Measurements from ENCODE around the gene DBN1.
"Not testable (repeated sequence)": the region's sequence is repeated elsewhere in the genome, so short reads cannot be mapped to it uniquely, and the experiment has no call there.

DBN1 gene

GRCh38 chr5:177490992-177491391 is 17.6 kb upstream of the DBN1 start:
- no peak for DNase-seq

- DNase-seq, result no peak
Measured at GRCh38 chr5:177490311-177490991, 17.0 kb upstream of the DBN1 start.

- no peak for DNase-seq
Measured at GRCh38 chr5:177489119-177489716, 15.8 kb upstream of the DBN1 start.

- no peak for DNase-seq
Measured at GRCh38 chr5:177487975-177488374, 14.5 kb upstream of the DBN1 start.

GRCh38 chr5:177487144-177487543 is 13.7 kb upstream of the DBN1 start:
- DNase-seq, result no peak

GRCh38 chr5:177486256-177486655 is 12.8 kb upstream of the DBN1 start:
- no peak for DNase-seq

GRCh38 chr5:177485753-177486152 is 12.3 kb upstream of the DBN1 start:
- not testable (repeated sequence) for DNase-seq

- no peak for DNase-seq
Measured at GRCh38 chr5:177484902-177485549, 11.6 kb upstream of the DBN1 start.

GRCh38 chr5:177483994-177484901 is 10.8 kb upstream of the DBN1 start:
- DNase-seq, result no peak

- DNase-seq, result no peak
Measured at GRCh38 chr5:177483042-177483441, 9.6 kb upstream of the DBN1 start.

GRCh38 chr5:177482359-177482795 is 8.9 kb upstream of the DBN1 start:
- DNase-seq, result no peak

- no peak for DNase-seq
Measured at GRCh38 chr5:177479774-177480173, 6.3 kb upstream of the DBN1 start.

- no peak for DNase-seq
Measured at GRCh38 chr5:177478711-177479646, 5.5 kb upstream of the DBN1 start.

- DNase-seq, result no peak
Measured at GRCh38 chr5:177477701-177478477, 4.5 kb upstream of the DBN1 start.

- DNase-seq, result peak; percentile 51
Measured at GRCh38 chr5:177476531-177477233, 3.2 kb upstream of the DBN1 start.

GRCh38 chr5:177475563-177476427 is 2.4 kb upstream of the DBN1 start:
- DNase-seq, result no peak

GRCh38 chr5:177474846-177475562 is 1.6 kb upstream of the DBN1 start:
- no peak for DNase-seq

GRCh38 chr5:177474002-177474476 is 605 bp upstream of the DBN1 start:
- no peak for DNase-seq

All from HCEC 1CT (cell line).